ENCODE results near the gene PROCA1.

The PROCA1 gene

DNA sequence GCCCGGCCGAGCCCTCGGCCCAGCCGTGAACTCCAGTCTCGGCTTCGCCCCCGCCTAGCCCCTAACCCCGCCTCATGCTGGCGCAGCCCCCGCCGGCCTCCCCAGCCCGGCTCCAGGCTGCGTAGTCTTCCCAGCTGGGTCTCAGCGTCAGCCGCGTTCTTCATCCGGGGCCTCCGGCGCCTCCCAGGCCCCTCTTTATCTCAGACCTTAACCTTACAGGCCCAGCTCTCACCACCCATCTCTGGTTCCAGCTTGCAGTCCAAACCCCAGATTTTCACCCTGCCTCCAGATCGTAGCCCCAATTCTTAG, at the start of gene PROCA1:
Gene PROCA1 (minus strand): TSS at position 166 of the 309 bp plus-strand sequence. CDS start 228 bp downstream, outside the sequence.
- no peak for DNase-seq

DNA sequence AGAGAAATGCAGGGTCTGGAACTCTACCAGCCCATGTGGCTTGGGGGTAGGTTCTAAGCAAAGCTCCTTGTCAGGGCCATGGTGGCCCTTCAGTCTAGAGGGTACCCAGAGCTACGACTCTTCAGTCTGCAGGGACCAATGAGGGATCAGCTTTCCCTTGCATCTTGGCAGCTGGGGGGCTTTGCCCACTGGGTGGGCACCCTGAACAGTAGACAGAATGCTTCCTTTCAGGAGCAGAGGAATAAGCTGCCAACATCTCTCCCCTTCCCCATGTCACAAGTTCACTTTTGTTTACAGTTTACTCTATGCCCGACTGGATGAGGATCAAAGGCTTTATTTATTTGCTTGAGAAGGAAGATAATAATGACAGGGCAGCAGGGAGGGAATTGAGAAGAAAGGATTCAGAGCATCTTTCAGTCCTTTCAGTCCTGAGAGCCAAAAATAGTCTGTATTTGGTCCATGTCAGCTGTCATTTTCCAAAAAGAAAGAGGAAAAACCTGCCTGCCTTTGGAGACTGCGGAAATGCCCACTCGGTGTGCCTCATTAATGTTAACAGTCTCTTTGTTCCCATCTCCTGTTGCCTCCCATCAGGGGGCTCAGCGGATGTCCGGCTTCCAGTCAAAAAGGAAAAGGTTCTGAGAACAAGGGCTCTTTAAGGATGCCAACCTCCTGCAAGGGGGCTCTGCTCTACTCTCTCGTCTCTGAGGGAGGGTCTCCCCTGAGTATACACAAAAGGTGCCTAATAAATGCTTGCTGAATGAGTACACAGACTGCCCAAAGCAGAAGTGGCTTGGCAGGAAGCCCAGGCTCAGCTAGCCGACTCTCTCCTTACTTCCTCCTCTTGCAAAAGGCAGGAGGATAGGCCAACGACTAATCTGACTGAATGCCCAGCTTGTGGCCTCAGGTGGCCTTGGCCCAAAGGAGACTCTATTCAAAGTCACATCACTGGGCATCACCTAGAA, 49.2 kb upstream of the PROCA1 start:
- no peak for DNase-seq

DNA sequence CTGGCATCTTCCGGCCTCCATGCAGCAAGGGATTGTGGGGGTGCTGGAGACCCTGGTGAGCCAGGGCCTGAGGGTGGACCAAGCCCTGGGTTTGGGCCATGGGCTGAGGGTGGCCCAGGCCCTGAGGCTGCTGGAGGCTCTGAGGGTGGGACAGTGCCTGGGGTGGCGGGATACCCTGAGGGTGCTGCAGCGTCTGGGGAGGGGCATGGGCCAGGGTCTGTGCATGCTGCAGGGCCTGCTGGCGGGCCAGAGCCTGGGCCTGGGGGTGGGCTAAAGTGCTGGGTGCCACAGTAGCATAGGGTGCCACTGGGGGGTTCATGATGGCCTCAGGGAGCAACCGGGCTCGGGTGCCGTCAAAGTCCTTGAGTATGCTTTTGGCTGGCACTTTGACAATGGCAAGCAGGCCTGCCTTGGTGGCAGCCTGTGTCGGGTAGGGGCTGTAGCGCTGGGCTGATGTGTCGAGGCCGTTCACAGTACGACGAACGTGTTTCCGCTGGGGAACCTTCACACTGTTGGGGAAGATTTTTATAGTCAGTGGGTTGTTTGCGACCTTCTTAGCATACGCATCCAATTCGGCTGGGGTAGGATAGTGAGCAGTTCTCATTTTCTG, 47.7 kb upstream of the PROCA1 start:
- no peak for DNase-seq

- DNase-seq, result no peak
Observed at GRCh38 chr17:28758411-28759121, 46.9 kb upstream of the PROCA1 start.

DNA sequence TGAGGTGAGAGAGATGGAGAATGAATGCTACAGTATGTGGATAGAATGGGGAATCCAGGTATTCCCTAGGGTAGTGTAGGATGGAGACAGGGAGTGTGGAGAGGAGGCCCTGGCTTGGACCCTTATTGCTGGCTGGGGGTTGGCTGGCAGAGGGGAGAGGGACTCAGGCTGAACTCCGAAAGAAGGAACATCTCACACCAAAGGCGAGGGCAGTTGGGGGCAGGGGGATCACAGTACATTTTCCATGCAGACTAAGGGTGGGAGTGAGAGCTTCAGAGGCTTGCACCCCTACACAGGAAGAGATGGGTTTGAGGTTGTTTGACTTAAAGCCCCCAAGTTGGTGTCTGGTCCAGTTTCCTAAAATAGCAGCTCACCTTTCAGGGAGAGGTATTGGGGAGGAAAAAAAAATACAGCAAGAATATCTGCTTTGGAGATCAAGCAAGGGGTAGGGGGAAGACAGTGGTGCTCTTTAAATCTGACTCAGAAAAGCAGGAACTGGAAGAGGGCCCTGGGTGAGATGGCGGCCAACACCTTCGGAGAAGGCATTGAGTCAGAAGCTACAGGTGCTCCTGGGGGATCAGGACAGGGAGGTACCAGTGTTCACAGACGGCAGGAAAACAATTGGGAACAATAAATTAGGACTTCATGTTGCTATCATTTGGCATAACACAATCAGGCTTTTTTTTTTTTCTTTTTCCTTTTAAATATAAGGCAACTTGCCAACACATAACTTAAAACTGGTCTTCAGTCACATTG, 44.5 kb upstream of the PROCA1 start:
- DNase-seq, result no peak

GRCh38 chr17:28755486-28755885, 43.8 kb upstream of the PROCA1 start:
- no peak for DNase-seq

GRCh38 chr17:28751600-28752366, 40.1 kb upstream of the PROCA1 start:
- DNase-seq, result no peak

GRCh38 chr17:28750178-28751047, 38.7 kb upstream of the PROCA1 start:
- peak; percentile 82 to 92 for DNase-seq

DNA sequence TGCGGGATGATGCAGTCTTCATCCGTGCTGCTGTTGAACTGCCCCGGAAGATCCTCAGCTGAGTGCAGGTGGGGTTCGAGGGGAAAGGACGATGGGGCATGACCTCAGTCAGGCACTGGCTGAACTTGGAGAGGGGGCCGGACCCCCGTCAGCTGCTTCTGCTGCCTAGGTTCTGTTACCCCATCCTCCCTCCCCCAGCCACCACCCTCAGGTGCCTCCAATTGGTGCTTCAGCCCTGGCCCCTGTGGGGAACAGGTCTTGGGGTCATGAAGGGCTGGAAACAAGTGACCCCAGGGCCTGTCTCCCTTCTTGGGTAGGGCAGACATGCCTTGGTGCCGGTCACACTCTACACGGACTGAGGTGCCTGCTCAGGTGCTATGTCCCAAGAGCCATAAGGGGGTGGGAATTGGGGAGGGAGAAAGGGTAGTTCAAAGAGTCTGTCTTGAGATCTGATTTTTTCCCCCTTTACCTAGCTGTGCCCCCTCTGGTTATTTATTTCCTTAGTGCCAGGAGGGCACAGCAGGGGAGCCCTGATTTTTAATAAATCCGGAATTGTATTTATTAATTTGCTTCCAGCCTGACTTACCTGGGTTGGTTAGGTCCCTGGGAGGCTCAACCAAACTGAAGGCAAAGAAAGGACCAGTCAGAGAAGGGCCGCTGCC, 38.0 kb upstream of the PROCA1 start:
- no peak for DNase-seq

DNA sequence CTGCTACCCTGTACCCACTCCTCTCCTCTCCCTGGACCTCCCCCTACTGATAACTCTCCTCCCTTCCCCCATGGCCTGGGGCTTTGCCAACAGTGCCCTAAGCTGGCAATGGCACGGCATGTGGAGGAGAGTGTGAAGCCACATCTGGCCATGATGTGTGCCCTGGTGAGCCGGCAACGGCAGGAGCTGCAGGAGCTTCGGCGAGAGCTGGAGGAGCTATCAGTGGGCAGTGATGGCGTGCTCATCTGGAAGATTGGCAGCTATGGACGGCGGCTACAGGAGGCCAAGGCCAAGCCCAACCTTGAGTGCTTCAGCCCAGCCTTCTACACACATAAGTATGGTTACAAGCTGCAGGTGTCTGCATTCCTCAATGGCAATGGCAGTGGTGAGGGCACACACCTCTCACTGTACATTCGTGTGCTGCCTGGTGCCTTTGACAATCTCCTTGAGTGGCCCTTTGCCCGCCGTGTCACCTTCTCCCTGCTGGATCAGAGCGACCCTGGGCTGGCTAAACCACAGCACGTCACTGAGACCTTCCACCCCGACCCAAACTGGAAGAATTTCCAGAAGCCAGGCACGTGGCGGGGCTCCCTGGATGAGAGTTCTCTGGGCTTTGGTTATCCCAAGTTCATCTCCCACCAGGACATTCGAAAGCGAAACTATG, 37.3 kb upstream of the PROCA1 start:
- DNase-seq, result no peak

- DNase-seq, result no peak
Observed at GRCh38 chr17:28747801-28748750, 36.4 kb upstream of the PROCA1 start.

DNA sequence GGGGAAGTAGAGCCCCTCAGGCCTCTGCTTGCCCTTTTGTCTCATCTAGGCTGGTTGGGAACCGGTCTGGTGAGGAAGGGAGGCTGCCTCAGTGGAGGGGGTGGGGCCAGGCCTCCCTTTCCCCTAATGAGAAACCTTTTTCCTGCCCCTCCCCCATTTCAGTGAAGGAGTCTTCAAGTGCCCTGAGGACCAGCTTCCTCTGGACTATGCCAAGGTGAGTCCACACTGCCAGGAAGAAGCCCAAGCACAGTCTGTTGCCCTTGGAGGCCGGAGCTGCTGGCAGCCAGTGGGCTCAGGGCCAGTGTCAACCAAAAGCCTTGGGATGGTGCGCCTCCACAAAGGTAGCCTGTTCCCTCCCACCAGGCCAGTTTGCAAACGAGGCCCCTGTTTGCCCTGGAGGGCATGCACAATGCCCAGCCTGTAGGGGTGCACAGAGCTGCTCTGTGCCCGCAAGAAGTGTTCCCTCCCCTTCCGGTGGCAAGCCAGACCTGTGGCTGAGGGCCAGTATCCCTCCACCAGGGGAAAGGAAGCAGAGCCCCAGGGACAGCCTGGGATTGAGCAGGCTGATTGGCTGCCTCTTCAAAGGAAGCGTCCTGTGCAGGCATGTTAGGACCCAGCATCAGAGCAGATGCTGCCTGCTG, 35.5 kb upstream of the PROCA1 start:
- DNase-seq, result peak in 1 of 2 experiments; percentile 40

DNA sequence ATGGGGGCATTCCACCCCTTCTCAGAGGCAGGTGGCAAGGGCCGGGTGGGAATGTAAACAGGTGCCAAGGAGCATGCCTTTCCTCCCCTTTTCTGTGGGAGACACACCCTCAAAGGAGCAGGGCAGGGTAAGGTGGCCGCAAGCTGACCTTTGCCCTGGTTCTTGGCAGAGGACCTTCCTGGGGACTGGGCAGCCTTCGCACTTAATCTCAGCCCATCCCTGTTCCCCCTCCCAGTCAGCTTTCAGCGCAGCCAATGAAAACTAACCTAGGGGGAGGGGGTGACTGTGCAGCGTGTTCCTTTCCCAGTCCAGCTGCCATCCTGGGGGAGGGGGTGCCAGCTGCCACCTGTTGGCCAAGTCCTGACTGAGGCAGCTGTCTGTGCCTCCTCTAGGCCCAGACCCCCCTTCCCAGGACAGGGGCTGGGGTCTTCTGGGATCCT, 34.9 kb upstream of the PROCA1 start:
- DNase-seq, result peak in 1 of 2 experiments; percentile 54

GRCh38 chr17:28745786-28746411, 34.2 kb upstream of the PROCA1 start:
- DNase-seq, result no peak

DNA sequence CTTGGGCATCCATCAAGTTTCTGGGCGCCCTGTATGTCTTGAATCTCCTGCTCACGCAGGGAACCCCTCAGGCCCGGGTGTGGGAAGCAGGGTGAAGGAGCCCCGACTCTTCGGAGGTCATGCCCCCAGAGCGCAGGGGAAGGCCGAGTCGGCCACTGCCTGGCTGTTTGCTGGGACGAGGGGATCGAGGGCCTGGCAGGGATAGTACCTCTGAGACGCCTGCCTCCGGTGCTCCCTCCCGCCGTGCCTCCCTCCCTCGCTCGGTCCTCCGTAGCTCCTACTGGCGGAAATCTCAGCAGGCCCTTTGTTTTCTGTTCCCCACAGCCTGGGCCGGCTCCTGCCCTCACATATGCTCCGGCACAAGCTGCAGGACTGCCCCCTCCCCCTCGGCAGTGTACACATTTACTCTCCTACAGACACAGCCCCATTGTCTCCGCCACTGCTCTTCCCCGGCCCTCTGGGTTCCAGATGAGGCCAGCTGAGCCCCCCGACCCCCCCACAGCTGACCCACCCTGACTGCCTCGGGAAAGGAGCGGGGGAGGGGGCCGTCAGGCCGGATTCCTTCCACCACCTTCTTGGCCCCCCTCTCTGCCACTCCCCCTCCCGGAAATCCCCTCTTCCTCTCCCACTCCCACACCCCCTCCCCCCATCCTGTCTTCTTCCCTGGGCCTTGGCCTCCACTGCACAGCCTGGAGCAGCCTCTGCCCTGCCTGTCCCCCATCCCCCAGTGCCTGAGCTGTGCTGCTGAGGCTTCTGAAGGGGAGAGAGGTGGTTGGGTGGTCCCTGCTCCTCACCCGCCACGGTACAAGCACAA, 33.5 kb upstream of the PROCA1 start:
- DNase-seq, result peak in 1 of 2 experiments; percentile 39

GRCh38 chr17:28744104-28744971, 32.6 kb upstream of the PROCA1 start:
- DNase-seq, result peak in 1 of 2 experiments; percentile 66

Data from NCI-H446 (cell line).